Measurements from ENCODE around the gene CD177.
"Not testable (repeated sequence)": the region's sequence is repeated elsewhere in the genome, so short reads cannot be mapped to it uniquely, and the experiment has no call there.

The CD177 gene

GRCh38 chr19:43367822-43368221, 14.3 kb downstream of the CD177 start:
- Histone ChIP-seq H3K9me3 (ENCODE audit: insufficient read depth, low read length) (no peaks in the 10 kb centered on the region), H3K27ac (ENCODE audit: low read depth, low read length) (no peak overlapping the region), H3K36me3 (ENCODE audit: low read length) (no peaks in the 10 kb centered on the region), H3K4me2 (ENCODE audit: low read depth, low read length, poor library complexity, severe bottlenecking) (no peak overlapping the region), H3K9me2 (replicated peaks; ENCODE audit: insufficient read depth, low read length) (no peaks in the 10 kb centered on the region), H3K79me2 (ENCODE audit: insufficient read depth, low read length) (no peaks in the 10 kb centered on the region), H2AFZ (ENCODE audit: low read depth, low read length, severe bottlenecking) (no peak overlapping the region), H3K27me3 (ENCODE audit: low read length) (no peaks in the 10 kb centered on the region), H3F3A (ENCODE audit: insufficient read depth) (no peaks in the 10 kb centered on the region), H3K9ac (ENCODE audit: low read length) (no peak overlapping the region), H3K4me3 (ENCODE audit: insufficient read depth, low read length, poor library complexity, severe bottlenecking) (no peak overlapping the region), H4K20me1 (ENCODE audit: low read depth, low read length) (no peaks in the 10 kb centered on the region)
- TF ChIP-seq, protein P1, sequence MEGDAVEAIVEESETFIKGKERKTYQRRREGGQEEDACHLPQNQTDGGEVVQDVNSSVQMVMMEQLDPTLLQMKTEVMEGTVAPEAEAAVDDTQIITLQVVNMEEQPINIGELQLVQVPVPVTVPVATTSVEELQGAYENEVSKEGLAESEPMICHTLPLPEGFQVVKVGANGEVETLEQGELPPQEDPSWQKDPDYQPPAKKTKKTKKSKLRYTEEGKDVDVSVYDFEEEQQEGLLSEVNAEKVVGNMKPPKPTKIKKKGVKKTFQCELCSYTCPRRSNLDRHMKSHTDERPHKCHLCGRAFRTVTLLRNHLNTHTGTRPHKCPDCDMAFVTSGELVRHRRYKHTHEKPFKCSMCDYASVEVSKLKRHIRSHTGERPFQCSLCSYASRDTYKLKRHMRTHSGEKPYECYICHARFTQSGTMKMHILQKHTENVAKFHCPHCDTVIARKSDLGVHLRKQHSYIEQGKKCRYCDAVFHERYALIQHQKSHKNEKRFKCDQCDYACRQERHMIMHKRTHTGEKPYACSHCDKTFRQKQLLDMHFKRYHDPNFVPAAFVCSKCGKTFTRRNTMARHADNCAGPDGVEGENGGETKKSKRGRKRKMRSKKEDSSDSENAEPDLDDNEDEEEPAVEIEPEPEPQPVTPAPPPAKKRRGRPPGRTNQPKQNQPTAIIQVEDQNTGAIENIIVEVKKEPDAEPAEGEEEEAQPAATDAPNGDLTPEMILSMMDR (IDR thresholded peaks at IDR 0.05; ENCODE audit: insufficient read depth, low read length, poor library complexity, severe bottlenecking) = no peak
- no peak for TF ChIP-seq EZH2phosphoT487 (conservative IDR thresholded peaks at IDR 0.05; ENCODE audit: low read length)

DNA sequence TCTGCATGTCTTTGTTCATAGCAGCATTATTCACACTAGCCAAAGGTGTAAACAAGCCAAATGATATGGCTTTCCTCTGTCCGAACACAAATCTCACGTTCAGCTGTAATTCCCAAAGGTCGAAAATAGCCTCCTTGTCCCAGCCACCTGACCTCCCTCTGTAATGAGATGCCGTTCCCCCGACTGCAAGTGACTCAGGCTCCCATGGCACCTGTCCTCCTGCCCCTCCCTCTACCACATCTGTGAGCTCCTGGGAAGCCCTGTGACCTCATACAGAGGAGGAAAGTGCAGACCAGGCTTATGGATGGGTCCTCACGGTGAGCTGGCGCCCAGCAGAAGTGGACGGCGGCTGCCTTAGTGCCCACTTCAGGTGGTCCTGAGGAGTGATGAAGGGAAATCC, 15.4 kb downstream of the CD177 start:
- H3K9ac ChIP-seq (ENCODE audit: low read length); H3K9me2 ChIP-seq (replicated peaks; ENCODE audit: insufficient read depth, low read length); H3K79me2 ChIP-seq (ENCODE audit: insufficient read depth, low read length); H3K4me3 ChIP-seq (ENCODE audit: insufficient read depth, low read length, poor library complexity, severe bottlenecking); H2AFZ ChIP-seq (ENCODE audit: low read depth, low read length, severe bottlenecking); H3K27ac ChIP-seq (ENCODE audit: low read depth, low read length); H3F3A ChIP-seq (ENCODE audit: insufficient read depth); H3K27me3 ChIP-seq (ENCODE audit: low read length); H3K9me3 ChIP-seq (ENCODE audit: insufficient read depth, low read length); H3K36me3 ChIP-seq (ENCODE audit: low read length); H4K20me1 ChIP-seq (ENCODE audit: low read depth, low read length); H3K4me2 ChIP-seq (ENCODE audit: low read depth, low read length, poor library complexity, severe bottlenecking): not testable (repeated sequence)

GRCh38 chr19:43371909-43372308, 18.4 kb downstream of the CD177 start:
- TF ChIP-seq, protein P1 (IDR thresholded peaks at IDR 0.05; ENCODE audit: insufficient read depth, low read length, poor library complexity, severe bottlenecking) = no peak
- TF ChIP-seq EZH2phosphoT487 (conservative IDR thresholded peaks at IDR 0.05; ENCODE audit: low read length) = no peak
- Histone ChIP-seq H3K9me3 (ENCODE audit: insufficient read depth, low read length) (no peaks in the 10 kb centered on the region), H2AFZ (ENCODE audit: low read depth, low read length, severe bottlenecking) (no peak overlapping the region), H3K4me3 (ENCODE audit: insufficient read depth, low read length, poor library complexity, severe bottlenecking) (no peak overlapping the region), H3K36me3 (ENCODE audit: low read length) (no peaks in the 10 kb centered on the region), H3K9ac (ENCODE audit: low read length) (no peak overlapping the region), H3K27ac (ENCODE audit: low read depth, low read length) (no peak overlapping the region), H3F3A (ENCODE audit: insufficient read depth) (no peaks in the 10 kb centered on the region), H3K27me3 (ENCODE audit: low read length) (no peaks in the 10 kb centered on the region), H3K4me2 (ENCODE audit: low read depth, low read length, poor library complexity, severe bottlenecking) (no peak overlapping the region), H3K9me2 (replicated peaks; ENCODE audit: insufficient read depth, low read length) (no peaks in the 10 kb centered on the region), H4K20me1 (ENCODE audit: low read depth, low read length) (no peaks in the 10 kb centered on the region), H3K79me2 (ENCODE audit: insufficient read depth, low read length) (no peaks in the 10 kb centered on the region)

- TF ChIP-seq EZH2phosphoT487 (conservative IDR thresholded peaks at IDR 0.05; ENCODE audit: low read length) = no peak
- Histone ChIP-seq H3K9me2 (replicated peaks; ENCODE audit: insufficient read depth, low read length) (no peaks in the 10 kb centered on the region), H3K27ac (ENCODE audit: low read depth, low read length) (no peak overlapping the region), H3K9ac (ENCODE audit: low read length) (no peak overlapping the region), H3K4me2 (ENCODE audit: low read depth, low read length, poor library complexity, severe bottlenecking) (no peak overlapping the region), H3F3A (ENCODE audit: insufficient read depth) (no peaks in the 10 kb centered on the region), H3K9me3 (ENCODE audit: insufficient read depth, low read length) (no peaks in the 10 kb centered on the region), H2AFZ (ENCODE audit: low read depth, low read length, severe bottlenecking) (no peak overlapping the region), H4K20me1 (ENCODE audit: low read depth, low read length) (no peaks in the 10 kb centered on the region), H3K36me3 (ENCODE audit: low read length) (no peaks in the 10 kb centered on the region), H3K4me3 (ENCODE audit: insufficient read depth, low read length, poor library complexity, severe bottlenecking) (no peak overlapping the region), H3K27me3 (ENCODE audit: low read length) (no peaks in the 10 kb centered on the region), H3K79me2 (ENCODE audit: insufficient read depth, low read length) (no peaks in the 10 kb centered on the region)
These were observed 19.0 kb downstream of the CD177 start for GRCh38 chr19:43372462-43372861.

DNA sequence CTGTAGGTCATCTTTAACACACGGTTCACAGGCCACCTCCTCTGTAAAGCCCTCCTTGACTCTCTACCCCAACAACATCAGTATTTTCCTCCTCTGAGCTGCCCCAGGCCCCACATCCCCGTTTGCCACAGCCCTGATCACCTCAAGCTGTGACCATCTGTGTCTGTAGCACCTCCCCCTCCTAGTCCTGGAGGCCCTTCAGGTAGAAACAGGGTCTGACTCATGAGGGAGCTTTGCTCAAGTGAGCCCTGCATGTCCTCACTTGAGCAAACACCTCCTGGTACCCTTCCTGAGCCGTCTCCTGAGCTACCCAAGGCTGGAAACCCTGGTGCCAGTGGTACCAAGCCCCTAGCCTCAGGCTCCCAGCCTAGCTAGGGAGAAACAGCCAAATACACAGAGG, 24.1 kb downstream of the CD177 start:
- not testable (repeated sequence) for H3K27me3 ChIP-seq (ENCODE audit: low read length); H4K20me1 ChIP-seq (ENCODE audit: low read depth, low read length); H3F3A ChIP-seq (ENCODE audit: insufficient read depth); H3K4me2 ChIP-seq (ENCODE audit: low read depth, low read length, poor library complexity, severe bottlenecking); H3K79me2 ChIP-seq (ENCODE audit: insufficient read depth, low read length); H3K27ac ChIP-seq (ENCODE audit: low read depth, low read length); H3K9me2 ChIP-seq (replicated peaks; ENCODE audit: insufficient read depth, low read length); H3K9ac ChIP-seq (ENCODE audit: low read length); H3K4me3 ChIP-seq (ENCODE audit: insufficient read depth, low read length, poor library complexity, severe bottlenecking); H3K36me3 ChIP-seq (ENCODE audit: low read length); H2AFZ ChIP-seq (ENCODE audit: low read depth, low read length, severe bottlenecking); H3K9me3 ChIP-seq (ENCODE audit: insufficient read depth, low read length)
